ENCODE measurements around the gene RECK.
A peak's percentile ranks its signal among the peaks of the same experiment; 100 is the strongest.

RECK gene

GRCh38 chr9:36092014-36092413, 55.3 kb downstream of the RECK start:
- TF ChIP-seq CTCF (IDR thresholded peaks at IDR 0.05; ENCODE audit: low read depth, low read length, missing control alignments), result no peak
- DNase-seq (ENCODE audit: extremely low read depth, low read depth), result no peak
- no peak overlapping the region for H3K4me3 ChIP-seq (replicated peaks; ENCODE audit: low read depth, low read length)

GRCh38 chr9:36092509-36093215, 55.9 kb downstream of the RECK start:
- H3K4me3 ChIP-seq (replicated peaks; ENCODE audit: low read depth, low read length), result no peak overlapping the region
- no peak for TF ChIP-seq CTCF (IDR thresholded peaks at IDR 0.05; ENCODE audit: low read depth, low read length, missing control alignments)
- no peak for DNase-seq (ENCODE audit: extremely low read depth, low read depth)

- DNase-seq (ENCODE audit: extremely low read depth, low read depth), result no peak
- no peak overlapping the region for H3K4me3 ChIP-seq (replicated peaks; ENCODE audit: low read depth, low read length)
- TF ChIP-seq CTCF (IDR thresholded peaks at IDR 0.05; ENCODE audit: low read depth, low read length, missing control alignments), result no peak
These were observed 56.7 kb downstream of the RECK start for GRCh38 chr9:36093384-36093783.

- no peak for TF ChIP-seq CTCF (IDR thresholded peaks at IDR 0.05; ENCODE audit: low read depth, low read length, missing control alignments)
- no peak for DNase-seq (ENCODE audit: extremely low read depth, low read depth)
- H3K4me3 ChIP-seq (replicated peaks; ENCODE audit: low read depth, low read length), result no peak overlapping the region
These were observed 63.0 kb downstream of the RECK start for GRCh38 chr9:36099718-36100117.

GRCh38 chr9:36100532-36100931, 63.8 kb downstream of the RECK start:
- DNase-seq (ENCODE audit: extremely low read depth, low read depth), result no peak
- H3K4me3 ChIP-seq (replicated peaks; ENCODE audit: low read depth, low read length), result no peak overlapping the region
- TF ChIP-seq CTCF (IDR thresholded peaks at IDR 0.05; ENCODE audit: low read depth, low read length, missing control alignments), result no peak

- H3K4me3 ChIP-seq (replicated peaks; ENCODE audit: low read depth, low read length), result no peak overlapping the region
- TF ChIP-seq CTCF (IDR thresholded peaks at IDR 0.05; ENCODE audit: low read depth, low read length, missing control alignments), result no peak
- peak; percentile 87 for DNase-seq (ENCODE audit: extremely low read depth, low read depth)
These were observed 65.4 kb downstream of the RECK start for GRCh38 chr9:36101916-36102741.
